GM21528 (cell line): ENCODE data around the gene MEIS1.

Experiments used
- ATAC-seq: cut with Tn5 transposase; IDR thresholded peaks from one replicate; pipeline ENCODE4 v1.9.1; 2021; ENCODE audit warnings: mild to moderate bottlenecking, moderate library complexity; ENCODE audit not compliant: unreplicated experiment, low FRiP score

The MEIS1 gene

GRCh38 chr2:66577321-66578053 lies 142.6 kb downstream of the MEIS1 start:
- ATAC-seq, result no peak

- no peak for ATAC-seq
Observed at GRCh38 chr2:66578054-66578686, 143.2 kb downstream of the MEIS1 start.

GRCh38 chr2:66578687-66579106 lies 143.8 kb downstream of the MEIS1 start:
- no peak for ATAC-seq

- ATAC-seq, result no peak
Observed at GRCh38 chr2:66579186-66580126, 144.5 kb downstream of the MEIS1 start.

GRCh38 chr2:66580166-66581049 lies 145.5 kb downstream of the MEIS1 start:
- no peak for ATAC-seq

- ATAC-seq, result no peak
Observed at GRCh38 chr2:66581339-66582103, 146.6 kb downstream of the MEIS1 start.

- no peak for ATAC-seq
Observed at GRCh38 chr2:66582104-66582986, 147.4 kb downstream of the MEIS1 start.

- ATAC-seq, result no peak
Observed at GRCh38 chr2:66582987-66583880, 148.3 kb downstream of the MEIS1 start.

GRCh38 chr2:66583881-66584280 lies 149.0 kb downstream of the MEIS1 start:
- ATAC-seq, result no peak

GRCh38 chr2:66585587-66585986 lies 150.7 kb downstream of the MEIS1 start:
- no peak for ATAC-seq

GRCh38 chr2:66587216-66587615 lies 152.3 kb downstream of the MEIS1 start:
- no peak for ATAC-seq

- no peak for ATAC-seq
Observed at GRCh38 chr2:66594001-66594400, 159.1 kb downstream of the MEIS1 start.

- ATAC-seq, result no peak
Observed at GRCh38 chr2:66595556-66595955, 160.6 kb downstream of the MEIS1 start.

GRCh38 chr2:66596256-66596655 lies 161.3 kb downstream of the MEIS1 start:
- no peak for ATAC-seq

GRCh38 chr2:66601624-66602023 lies 166.7 kb downstream of the MEIS1 start:
- ATAC-seq, result no peak

GRCh38 chr2:66602341-66602740 lies 167.4 kb downstream of the MEIS1 start:
- no peak for ATAC-seq

- no peak for ATAC-seq
Observed at GRCh38 chr2:66604326-66604725, 169.4 kb downstream of the MEIS1 start.
